SK-MEL-5 (cell line): ENCODE data around the gene MRPS12. TPM values are rescaled to one million over a fixed set of nuclear protein-coding genes. Genes with fewer than 3 reads are reported as not detected.
A peak's percentile ranks its signal among the peaks of the same experiment; 100 is the strongest.

Experiments used
- DNase-seq: peaks from one replicate; pipeline ENCODE4 v3.0.0-alpha.2; 2016; ENCODE audit warnings: low read depth, low spot score
- in situ Hi-C: cut with HindIII; loops from 2 replicates; pipeline ENCODE4 v1.10.0; 2016; ENCODE audit warnings: low sequenced_read_pairs, high pct_unique_total_duplicates, low pct_unique_long_range_greater_than_20kb
- total RNA-seq: library from RNA; depleted of rRNA; stranded (reverse); fragments of >200 nt; shearing (Covaris generic); gene quantifications from 2 replicates; pipeline ENCODE4 v1.2.3, GENCODE V29; 2014

The MRPS12 gene
- total RNA-seq, 1 experiment from 2014 or later = 73.1 TPM

DNA sequence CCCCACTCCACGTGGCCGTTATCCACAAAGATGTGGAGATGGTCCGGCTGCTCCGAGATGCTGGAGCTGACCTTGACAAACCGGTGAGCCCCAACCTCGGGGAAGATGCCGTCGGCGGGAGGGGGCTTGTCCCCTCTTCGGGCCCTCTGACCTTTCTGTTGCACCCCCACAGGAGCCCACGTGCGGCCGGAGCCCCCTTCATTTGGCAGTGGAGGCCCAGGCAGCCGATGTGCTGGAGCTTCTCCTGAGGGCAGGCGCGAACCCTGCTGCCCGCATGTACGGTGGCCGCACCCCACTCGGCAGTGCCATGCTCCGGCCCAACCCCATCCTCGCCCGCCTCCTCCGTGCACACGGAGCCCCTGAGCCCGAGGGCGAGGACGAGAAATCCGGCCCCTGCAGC, 23.5 kb upstream of the MRPS12 start:
- no peak for DNase-seq
- in situ Hi-C loops = no loop called here

DNA sequence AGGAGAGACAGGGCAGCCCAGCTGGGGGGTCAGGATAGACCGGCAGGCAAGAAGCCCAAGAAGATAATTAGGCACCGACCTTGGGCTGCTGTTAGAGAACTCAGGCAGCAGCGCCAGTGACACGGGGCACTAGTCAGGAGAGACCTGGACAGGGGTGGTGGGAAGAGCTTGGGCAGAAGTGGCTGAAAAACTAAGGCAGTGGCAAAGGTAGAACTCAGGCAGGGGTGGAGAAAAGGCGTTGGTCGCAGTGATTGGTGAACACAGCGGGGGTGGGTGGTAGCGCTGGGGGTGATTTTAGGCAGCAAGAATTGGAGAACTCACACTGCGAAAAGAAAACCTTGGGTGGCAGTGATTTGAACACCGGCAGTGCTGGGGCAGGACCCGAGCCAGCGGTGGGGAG, 23.1 kb upstream of the MRPS12 start:
- no peak for DNase-seq
- in situ Hi-C loops = no loop called here

DNA sequence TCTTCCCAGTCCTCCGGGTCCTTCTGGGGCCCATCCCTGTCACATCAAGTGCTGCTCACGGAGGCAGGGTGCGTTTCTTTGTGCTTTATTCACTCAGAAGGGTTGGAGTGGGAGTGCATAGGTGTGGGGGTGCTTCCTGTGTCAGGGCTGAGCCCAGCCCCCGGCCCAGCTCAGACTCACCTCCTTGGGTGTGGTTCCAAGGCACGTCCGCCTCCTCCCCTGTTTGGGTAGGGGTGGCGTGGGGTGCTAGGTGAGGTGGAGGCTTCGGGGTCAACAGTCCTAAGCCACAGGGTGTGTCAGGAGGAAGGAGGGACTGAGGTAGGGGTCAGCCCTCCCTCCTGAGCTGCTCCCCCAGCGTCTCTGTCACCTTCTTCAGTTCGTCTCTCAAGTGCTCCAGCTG, 21.8 kb upstream of the MRPS12 start:
- DNase-seq = no peak
- in situ Hi-C loops = no loop called here

DNA sequence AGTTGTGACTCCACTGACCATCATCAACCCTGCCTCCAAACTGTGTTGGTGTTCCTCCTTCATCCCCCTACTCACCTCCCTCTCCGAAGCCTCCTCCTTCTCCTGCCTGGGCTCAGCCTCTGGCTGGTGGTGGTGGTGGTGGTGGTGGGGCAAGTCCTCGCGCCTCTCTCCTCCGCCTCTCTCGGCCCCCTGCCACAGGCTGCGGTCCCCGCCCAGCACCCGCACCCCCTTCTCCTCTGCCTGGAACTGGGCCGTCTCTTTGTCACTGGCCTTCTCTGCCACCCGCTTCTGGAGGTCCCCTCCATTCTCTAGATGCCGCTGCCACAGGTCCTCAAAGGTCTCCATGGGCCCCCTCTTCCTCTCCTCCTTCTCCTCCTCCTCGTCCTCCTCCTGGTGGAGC, 20.3 kb upstream of the MRPS12 start:
- in situ Hi-C loops = no loop called here

DNA sequence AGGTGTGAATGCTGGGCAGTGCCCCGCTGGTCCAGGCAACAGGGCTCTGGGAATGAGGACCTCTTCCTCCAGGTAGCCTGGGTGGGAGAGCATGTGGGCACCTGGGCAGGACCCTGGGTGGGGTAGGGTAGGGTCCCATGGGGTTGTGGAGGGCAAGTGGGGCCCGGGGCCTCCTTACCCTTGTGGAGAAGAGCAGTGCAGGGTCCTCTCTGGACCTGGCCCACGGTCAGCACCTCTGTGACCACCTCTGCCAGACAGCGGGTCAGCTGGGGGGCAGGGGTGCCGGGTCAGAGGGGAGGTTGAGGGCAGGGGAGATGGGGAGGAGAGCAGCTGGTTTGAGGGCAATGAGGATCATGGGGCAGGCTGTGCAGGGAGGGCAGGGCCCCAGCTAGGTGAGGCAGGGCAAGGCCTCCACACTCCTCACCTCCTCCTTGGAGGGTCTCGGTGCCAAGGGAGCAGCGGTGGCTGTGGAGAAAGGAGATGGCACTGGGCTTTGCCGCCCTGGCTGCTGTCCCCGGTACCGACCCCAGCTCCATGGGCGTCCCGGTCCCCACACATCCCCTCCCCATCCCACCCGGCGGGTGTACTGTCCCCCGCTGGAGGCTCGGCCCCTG, 19.2 kb upstream of the MRPS12 start:
- in situ Hi-C loops = no loop called here
- no peak for DNase-seq

More for the DNA sequence above, 20.3 kb upstream of the MRPS12 start:
- DNase-seq = no peak

DNA sequence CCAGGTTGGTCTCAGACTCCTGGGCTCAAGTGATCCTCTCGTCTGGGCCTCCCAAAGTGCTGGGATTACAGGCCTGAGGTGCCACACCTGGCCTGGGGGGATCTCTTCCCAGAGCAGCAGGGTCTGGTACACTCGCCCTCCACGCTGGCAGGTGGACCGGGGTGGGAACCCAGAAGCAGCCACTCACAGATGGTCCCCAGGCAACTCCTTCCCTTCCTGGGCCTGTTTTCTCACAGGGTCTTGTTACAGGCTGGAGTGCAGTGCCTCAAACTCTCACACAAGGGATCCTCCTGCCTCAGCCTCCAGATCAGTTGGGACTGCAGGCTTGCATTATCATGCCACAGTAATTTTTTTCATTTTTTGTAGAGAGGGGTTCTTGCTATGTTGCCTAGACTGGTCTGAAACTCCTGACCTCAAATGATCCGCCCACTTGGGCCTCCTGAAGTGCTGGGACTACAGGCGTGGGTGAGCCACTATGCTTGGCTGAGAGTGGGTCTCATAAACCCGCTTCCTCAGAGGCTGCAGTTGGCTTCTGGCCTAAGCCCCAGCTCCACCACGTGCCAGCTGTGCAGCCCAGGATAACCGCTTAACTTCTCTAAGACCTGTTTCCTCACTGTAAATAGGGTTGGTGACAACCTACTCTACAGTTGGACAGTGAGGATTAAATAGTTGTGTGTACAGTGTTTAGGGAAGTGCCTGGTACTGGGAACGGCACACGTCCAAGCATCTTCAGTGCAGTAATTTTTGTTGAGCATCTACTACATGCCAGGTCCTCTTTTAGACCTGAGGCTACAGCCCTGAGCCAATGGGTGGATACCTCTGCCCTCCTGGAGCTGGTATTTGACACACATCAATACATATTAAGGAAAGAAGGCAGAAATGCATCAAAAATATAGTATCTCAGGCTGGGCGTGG, 17.9 kb upstream of the MRPS12 start:
- no peak for DNase-seq
- in situ Hi-C loops = no loop called here

DNA sequence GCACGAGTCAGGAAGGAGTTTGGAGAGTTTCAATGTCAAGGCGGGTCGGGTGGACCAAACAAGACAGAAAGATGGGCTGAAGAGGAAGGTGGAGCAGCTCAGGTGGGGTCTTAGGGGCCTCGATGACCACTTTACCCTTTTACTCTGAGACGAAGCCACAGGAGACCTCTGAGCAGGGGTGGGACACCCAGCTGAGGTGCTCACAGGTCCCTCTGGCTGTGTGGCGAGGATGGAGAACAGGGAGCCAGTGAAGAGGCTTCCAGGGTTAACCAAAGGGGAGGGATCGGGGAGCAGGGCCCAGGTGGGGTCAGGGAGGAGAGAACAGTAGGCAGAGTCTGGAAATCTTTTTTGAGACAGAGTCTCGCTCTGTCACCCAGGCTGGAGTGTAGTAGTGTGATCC, 16.8 kb upstream of the MRPS12 start:
- DNase-seq = no peak
- in situ Hi-C loops = no loop called here

DNA sequence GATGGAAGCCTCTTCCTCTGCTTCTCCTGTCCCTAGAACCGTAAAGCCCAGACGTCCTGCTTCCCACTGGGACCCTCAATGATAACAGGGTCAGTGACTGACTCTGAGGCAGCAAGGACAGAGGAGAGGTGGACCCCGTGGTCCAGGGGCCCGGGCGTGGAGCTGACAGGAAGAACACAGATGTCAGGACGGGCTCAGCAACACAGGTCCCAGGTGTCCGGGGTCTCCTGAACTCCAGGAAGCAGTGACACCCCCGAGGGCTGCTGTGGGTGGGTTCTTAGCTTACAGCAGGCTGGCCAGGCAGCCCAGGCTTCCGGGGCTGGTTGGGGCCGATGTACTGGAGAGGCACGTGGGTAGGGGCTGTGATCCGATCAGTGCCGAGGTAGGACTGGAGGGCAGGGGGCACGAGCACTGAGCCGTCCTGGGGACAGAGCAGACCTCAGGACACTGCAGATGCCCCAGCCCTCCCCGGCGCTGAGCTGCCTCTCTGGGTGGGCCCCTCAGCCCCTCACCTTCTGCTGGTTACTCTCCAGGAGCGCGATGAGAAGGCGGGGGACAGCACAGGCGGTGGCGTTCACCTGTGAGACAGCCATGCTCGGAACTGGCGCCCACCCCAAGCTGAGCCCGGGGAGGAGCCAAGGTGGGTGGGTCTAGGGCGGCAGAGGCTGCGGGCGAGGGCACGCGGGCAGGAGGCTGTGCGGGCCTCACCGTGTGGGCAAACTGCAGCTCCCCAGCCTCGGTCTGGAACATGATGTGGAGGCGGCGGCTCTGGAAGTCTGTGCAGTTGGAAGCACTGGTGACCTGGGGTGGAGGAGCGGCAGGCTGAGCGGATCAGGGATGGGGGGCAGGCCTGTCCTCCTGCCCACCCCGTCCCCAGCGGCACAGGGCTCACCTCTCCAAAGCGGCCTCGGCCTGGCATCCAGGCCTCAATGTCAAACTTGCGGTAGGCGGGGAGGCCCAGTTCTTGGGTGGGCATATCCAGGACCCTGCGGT, 15.1 kb upstream of the MRPS12 start:
- DNase-seq = no peak
- in situ Hi-C loops = no loop called here

DNA sequence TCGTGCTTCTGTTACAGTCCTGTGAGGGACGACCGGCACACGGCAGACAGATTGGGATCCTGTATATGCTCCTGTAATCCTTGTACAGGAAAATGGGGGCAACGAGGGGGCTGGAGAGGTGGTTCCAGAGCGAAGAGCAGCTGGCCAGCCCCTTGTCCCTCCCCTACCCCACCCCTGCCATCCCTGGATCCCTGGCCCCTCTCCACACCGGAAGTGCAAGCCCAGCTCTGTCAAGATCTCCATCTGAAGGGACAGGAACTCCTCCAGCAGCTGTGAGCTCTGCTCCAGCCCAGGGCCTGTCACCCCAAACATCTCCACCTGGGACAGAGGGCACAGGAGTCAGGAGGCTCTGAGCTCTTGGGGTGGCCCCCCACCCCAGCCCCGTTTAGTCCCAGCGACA, 13.2 kb upstream of the MRPS12 start:
- no peak for DNase-seq
- in situ Hi-C loops = no loop called here

DNA sequence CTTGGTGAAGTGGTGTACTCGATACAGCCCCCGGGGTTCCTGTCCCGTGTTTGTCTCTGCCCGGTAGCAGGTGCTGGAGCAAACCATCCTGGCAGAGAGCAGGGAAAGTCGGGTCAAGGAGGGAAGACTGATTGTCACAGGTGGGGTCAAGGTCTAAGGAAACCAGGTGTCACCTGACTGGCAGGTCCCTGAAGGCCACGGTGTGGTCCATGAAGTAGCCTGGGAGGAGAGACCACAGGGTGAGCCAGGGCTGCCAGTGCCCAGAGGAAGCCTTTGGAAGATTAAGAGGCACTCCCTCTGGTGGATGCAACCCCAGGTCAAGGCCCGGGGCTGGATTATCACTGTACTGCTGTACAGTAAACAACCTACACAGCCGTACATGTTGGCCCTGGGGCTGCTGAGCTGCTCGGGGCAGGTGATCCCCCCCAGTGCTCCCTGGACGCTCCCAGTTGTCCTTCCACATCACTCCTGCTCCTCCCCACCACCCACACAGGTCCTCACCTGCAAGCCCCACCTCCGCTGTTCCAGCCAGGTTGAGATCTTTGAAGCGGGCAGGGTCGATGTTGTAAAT, 12.7 kb upstream of the MRPS12 start:
- in situ Hi-C loops = no loop called here
- DNase-seq = peak; percentile 34

DNA sequence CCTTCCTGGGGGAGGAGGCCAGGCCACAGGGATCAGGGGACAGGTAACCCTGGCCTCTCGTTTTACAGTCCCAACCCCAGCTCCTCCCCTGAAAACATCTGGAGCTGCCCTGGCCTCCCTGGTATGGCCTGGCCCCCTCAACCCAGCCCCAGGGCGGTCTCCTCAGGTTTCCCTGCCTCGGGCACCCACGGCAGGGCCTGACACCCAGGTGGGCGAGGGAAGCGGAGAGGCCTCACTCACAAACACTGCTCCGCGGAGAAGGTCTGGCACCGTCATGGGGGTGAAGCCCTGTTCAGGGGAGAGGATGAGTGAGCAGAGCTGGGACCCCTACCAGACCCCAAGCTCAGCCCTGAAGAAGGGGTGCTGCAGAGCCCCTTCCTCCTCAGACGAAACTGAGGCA, 12.2 kb upstream of the MRPS12 start:
- no peak for DNase-seq
- in situ Hi-C loops = no loop called here

DNA sequence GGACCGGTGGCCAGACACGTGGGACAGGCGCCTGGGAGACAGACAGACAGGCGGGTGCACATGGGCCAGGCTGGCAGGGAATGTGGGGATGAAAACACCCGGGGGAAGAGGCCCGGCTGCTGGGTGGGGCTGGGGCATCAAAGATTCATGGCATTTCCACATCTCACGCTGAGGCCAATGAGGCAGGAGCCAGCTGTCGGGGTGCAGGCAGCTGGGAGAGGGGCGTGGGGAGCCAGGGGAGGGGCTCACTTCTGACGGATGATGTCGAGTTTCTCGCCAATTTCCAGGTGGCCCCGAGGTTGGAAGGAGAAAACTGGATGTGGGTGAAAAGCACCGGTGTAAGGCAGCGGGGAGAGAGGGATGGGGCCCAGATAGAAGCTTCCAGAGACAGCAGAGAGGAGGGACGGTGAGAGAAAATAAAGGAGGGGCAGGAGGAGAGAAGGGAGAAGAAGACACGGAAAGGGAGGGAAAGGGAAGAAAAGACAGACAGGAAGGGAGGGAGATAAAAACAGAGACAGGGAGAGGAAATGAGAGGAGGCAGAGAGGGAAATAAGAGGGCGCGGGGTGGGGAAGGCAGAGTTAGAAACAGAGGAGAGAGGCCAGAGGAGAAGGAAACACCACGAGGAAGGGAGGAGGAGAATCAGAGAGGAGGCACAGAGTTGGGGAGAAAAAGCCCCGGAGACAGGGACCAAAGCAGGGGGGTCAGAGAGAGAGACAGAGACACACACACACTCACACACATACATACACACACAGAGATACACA, 10.7 kb upstream of the MRPS12 start:
- no peak for DNase-seq
- in situ Hi-C loops = no loop called here

DNA sequence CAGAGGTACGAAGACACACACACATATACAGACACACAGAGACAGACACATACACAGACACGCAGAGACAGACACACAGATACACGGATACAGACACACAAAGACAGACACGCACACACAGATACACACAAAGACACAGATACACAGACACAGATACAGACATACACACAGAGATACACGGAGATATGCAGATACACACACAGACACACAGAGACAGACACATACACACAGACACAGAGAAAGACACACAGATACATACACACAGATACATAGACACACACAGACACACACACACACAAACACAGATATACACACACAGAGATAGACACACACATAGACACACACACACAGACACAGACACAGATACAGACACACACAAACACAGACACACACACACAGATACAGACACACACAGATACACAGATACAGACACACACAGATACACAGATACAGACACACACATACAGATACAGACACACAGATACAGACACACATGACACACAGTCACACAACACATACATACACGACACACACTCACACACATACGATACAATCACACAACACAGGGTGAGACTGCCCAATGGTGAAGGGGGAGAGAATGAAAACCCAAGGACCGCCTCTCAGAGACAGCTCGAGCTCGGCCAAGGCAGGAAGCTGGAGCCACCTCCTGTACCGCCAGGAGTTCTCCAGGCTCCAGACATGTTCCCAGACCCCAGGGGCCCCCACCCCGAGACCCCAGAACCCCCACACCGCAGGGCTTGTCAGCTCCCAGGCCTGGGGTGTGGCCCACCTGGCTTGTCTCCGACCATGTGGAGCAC, 9.9 kb upstream of the MRPS12 start:
- in situ Hi-C loops = no loop called here
- DNase-seq = no peak

DNA sequence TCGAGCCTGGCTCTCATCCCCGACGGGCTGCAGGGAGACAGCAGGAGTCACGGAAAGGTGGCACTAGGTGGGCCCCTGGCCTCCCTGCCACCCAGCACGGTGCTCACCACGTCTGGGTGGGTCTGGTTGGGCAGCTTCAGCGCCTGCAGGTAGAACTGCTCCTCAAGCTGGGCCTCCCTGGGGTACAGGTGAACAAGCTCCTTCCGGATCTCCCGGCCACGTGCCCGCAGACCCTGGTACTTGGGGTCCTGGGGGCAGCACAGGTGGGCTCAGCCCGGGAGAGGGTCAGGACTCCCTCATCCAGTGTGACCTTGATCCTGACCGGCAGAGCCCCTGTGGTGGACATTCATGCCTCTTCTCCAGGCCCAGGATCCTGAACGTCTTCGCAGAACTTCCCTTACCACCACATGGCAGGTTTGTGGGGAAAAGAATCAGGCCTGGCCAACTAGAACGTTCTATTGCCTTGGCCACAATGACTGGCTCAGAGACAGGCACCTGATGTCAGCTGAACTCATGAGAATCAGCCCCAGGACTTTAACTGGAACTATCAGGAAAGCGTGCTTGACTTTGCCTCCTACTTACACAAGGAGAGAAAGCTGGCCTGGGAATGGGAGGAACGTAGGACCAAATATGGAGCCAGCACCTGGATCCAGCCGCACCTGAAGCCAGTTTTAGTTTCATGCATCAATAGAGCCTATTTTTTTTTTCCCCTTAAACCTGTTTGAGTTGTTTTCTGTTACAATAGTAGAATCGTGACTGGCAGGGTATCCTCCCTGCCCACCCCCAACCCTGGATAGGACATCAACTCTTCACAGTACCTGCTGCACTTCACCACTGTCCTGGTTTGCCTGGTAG, 9.1 kb upstream of the MRPS12 start:
- DNase-seq = no peak
- in situ Hi-C loops = no loop called here

DNA sequence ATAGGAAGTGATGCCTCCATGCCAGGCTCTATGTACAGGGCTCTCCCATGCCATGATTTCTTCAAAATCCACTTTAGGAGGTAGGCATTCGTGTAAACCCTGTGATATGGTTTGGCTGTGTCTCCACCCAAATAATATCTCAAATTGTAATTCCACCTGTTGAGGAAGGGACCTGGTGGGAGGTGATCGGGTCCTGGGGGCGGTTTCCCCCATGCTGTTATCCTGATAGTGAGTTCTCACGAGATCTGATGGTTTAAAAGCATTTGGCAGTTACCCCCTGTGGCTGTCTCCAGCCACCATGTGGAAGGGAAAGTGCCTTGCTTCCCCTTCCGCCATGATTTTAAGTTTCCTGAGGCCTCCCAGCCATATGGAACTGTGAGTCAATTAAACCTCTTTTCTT, 8.3 kb upstream of the MRPS12 start:
- in situ Hi-C loops = no loop called here
- DNase-seq = no peak

DNA sequence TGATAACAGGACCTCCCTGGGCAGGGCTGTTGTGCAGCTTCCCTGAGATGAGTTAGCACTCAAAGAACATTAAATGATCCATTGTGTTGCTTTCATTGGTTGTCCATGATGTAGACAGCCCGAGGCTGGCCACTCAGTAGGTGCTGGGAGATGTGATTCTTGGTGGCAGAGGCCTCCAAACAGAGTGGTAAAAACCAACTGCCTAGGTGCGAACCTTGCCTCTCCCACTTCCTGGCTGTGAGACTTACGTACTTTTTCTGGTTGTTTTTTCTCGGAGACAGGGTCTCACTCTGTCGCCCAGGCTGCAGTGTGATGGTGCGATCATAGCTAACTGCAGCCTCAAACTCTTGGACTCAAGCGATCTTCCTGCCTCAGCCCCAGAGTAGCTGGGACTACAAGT, 6.4 kb upstream of the MRPS12 start:
- no peak for DNase-seq

More for the DNA sequence above, 6.4 kb upstream of the MRPS12 start:
- in situ Hi-C loops = no loop called here
